Muscle layer of colon (tissue), 2 donors: Measurements from ENCODE around the gene LOX.
"Not testable (repeated sequence)": the region's sequence is repeated elsewhere in the genome, so short reads cannot be mapped to it uniquely, and the experiment has no call there.

Experiments used
- H3K27ac ChIP-seq: one replicate; pipeline ENCODE4 v1.7.0; 2013; ENCODE audit warnings: low read depth, mild to moderate bottlenecking, low read length, moderate library complexity
- H3K27me3 ChIP-seq, 2 donors: one replicate each; pipeline ENCODE4 v1.7.0; 2013; ENCODE audit warnings: low read length in 2 of 2, mild to moderate bottlenecking in 2 of 2; ENCODE audit not compliant: insufficient read depth in 2 of 2, control insufficient read depth in 1 of 2
- H3K36me3 ChIP-seq: one replicate; pipeline ENCODE4 v1.7.0; 2013; ENCODE audit warnings: mild to moderate bottlenecking, low read length; ENCODE audit not compliant: insufficient read depth
- H3K4me1 ChIP-seq: one replicate; pipeline ENCODE4 v1.7.0; 2013; ENCODE audit warnings: mild to moderate bottlenecking, low read length; ENCODE audit not compliant: insufficient read depth
- H3K4me3 ChIP-seq, 2 donors: one replicate each; pipeline ENCODE4 v1.7.0; 2013; ENCODE audit warnings: low read length in 2 of 2, low read depth in 1 of 2, mild to moderate bottlenecking in 1 of 2, moderate library complexity in 1 of 2
- H3K9ac ChIP-seq: one replicate; pipeline ENCODE4 v1.7.0; 2013; ENCODE audit warnings: low read length
- H3K9me3 ChIP-seq: one replicate; pipeline ENCODE4 v1.7.0; 2013; ENCODE audit warnings: mild to moderate bottlenecking, low read length
- donor health status: abdominal sarcoma.
- donor health status: Adenocarcinoma of cecum.

LOX gene

GRCh38 chr5:122094251-122094650 lies 16.2 kb upstream of the LOX start:
- not testable (repeated sequence) for H3K27me3 ChIP-seq, H3K4me3 ChIP-seq, H3K27ac ChIP-seq

GRCh38 chr5:122093415-122094180 lies 15.5 kb upstream of the LOX start:
- H3K9me3 ChIP-seq = no peaks in the 10 kb centered on the region
- H3K27me3 ChIP-seq = no peaks in the 10 kb centered on the region
- no peak overlapping the region for H3K4me3 ChIP-seq
- H3K27ac ChIP-seq = no peak overlapping the region
- H3K36me3 ChIP-seq = no peaks in the 10 kb centered on the region
- H3K4me1 ChIP-seq = no peaks in the 10 kb centered on the region
- H3K9ac ChIP-seq = no peak overlapping the region

More at GRCh38 chr5:122094251-122094650, 16.2 kb upstream of the LOX start:
- not testable (repeated sequence) for H3K36me3 ChIP-seq, H3K4me1 ChIP-seq, H3K9me3 ChIP-seq, H3K9ac ChIP-seq

GRCh38 chr5:122091936-122092600 lies 14.0 kb upstream of the LOX start:
- Histone ChIP-seq H3K36me3 (no peaks in the 10 kb centered on the region), H3K9me3 (no peaks in the 10 kb centered on the region), H3K9ac (no peak overlapping the region), H3K27ac (no peak overlapping the region), H3K27me3 (no peaks in the 10 kb centered on the region), H3K4me1 (no peaks in the 10 kb centered on the region), H3K4me3 (no peak overlapping the region)

GRCh38 chr5:122089096-122090013 lies 11.3 kb upstream of the LOX start:
- Histone ChIP-seq H3K27ac (no peak overlapping the region), H3K9me3 (no peaks in the 10 kb centered on the region), H3K4me1 (no peaks in the 10 kb centered on the region), H3K4me3 (no peak overlapping the region), H3K36me3 (no peaks in the 10 kb centered on the region), H3K9ac (no peak overlapping the region), H3K27me3 (no peaks in the 10 kb centered on the region)

GRCh38 chr5:122085041-122085440 lies 7.0 kb upstream of the LOX start:
- Histone ChIP-seq H3K9ac (no peak overlapping the region), H3K4me3 (no peak overlapping the region), H3K9me3 (no peaks in the 10 kb centered on the region), H3K36me3 (no peaks in the 10 kb centered on the region), H3K27me3 (no peaks in the 10 kb centered on the region), H3K27ac (no peak overlapping the region), H3K4me1 (no peaks in the 10 kb centered on the region)

- Histone ChIP-seq H3K36me3 (no peaks in the 10 kb centered on the region), H3K9ac (no peak overlapping the region), H3K4me3 (no peak overlapping the region)
Observed at GRCh38 chr5:122083535-122083934, 5.5 kb upstream of the LOX start.

GRCh38 chr5:122081541-122081940 lies 3.5 kb upstream of the LOX start:
- Histone ChIP-seq H3K9ac (no peak overlapping the region), H3K4me1 (peaks cover 4% of the 10 kb centered on the region), H3K27ac (no peak overlapping the region), H3K9me3 (no peaks in the 10 kb centered on the region), H3K4me3 (no peak overlapping the region), H3K36me3 (no peaks in the 10 kb centered on the region), H3K27me3 (no peaks in the 10 kb centered on the region)

More at GRCh38 chr5:122083535-122083934, 5.5 kb upstream of the LOX start:
- Histone ChIP-seq H3K27me3 (no peaks in the 10 kb centered on the region), H3K27ac (no peak overlapping the region), H3K4me1 (peaks cover 3% of the 10 kb centered on the region), H3K9me3 (no peaks in the 10 kb centered on the region)

GRCh38 chr5:122077366-122078115 lies 518 bp downstream of the LOX start:
- Histone ChIP-seq H3K36me3 (no peaks in the 10 kb centered on the region), H3K4me1 (peaks cover 4% of the 10 kb centered on the region), H3K9me3 (no peaks in the 10 kb centered on the region), H3K9ac (peak overlapping the region; percentile 23), H3K4me3 (peak overlapping the region; percentile 73 to 83), H3K27me3 (no peaks in the 10 kb centered on the region), H3K27ac (peak overlapping the region; percentile 66)

GRCh38 chr5:122076669-122077365 lies 1.2 kb downstream of the LOX start:
- Histone ChIP-seq H3K9ac (no peak overlapping the region), H3K9me3 (no peaks in the 10 kb centered on the region), H3K36me3 (no peaks in the 10 kb centered on the region), H3K4me1 (peaks cover 4% of the 10 kb centered on the region), H3K4me3 (peak overlapping the region; percentile 73 to 83), H3K27me3 (no peaks in the 10 kb centered on the region), H3K27ac (peak overlapping the region; percentile 66)

GRCh38 chr5:122076050-122076461 lies 2.0 kb downstream of the LOX start:
- H3K27ac ChIP-seq = no peak overlapping the region
- no peak overlapping the region for H3K4me3 ChIP-seq
- no peak overlapping the region for H3K9ac ChIP-seq
- peaks cover 4% of the 10 kb centered on the region for H3K4me1 ChIP-seq
- H3K27me3 ChIP-seq = no peaks in the 10 kb centered on the region
- H3K9me3 ChIP-seq = no peaks in the 10 kb centered on the region
- H3K36me3 ChIP-seq = no peaks in the 10 kb centered on the region
